ENCODE measurements around the gene MEIKIN. TPM values are rescaled to one million over a fixed set of nuclear protein-coding genes. Genes with fewer than 3 reads are reported as not detected.

MEIKIN gene
- total and polyA plus RNA-seq, 2 of the 13 experiments (the other 11 are each of a cell fraction or from before 2014, with no cell fraction given) = not detected

DNA sequence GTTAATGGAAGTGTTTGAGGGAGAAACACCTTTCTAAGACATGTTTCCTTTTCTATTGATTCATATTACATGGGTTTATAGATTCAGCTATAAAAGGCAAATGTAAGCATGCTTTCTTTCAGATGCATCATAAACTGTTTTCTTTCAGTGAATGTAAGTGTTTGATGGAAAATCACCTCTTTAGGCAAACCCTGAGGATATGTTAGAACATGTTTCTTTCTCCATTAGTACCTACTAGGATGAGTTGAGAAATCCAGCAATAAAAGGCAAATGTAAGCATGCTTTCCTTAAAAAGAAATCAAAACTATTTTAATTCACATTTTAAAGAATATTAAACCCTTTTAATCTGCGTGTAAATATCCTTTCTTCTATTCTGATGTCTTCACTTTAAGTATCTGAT is 180.2 kb downstream of the MEIKIN start:
- CTCF ChIA-PET (ENCODE audit: low intra/inter-chr PET ratio, low total read pairs) = no interaction called here

DNA sequence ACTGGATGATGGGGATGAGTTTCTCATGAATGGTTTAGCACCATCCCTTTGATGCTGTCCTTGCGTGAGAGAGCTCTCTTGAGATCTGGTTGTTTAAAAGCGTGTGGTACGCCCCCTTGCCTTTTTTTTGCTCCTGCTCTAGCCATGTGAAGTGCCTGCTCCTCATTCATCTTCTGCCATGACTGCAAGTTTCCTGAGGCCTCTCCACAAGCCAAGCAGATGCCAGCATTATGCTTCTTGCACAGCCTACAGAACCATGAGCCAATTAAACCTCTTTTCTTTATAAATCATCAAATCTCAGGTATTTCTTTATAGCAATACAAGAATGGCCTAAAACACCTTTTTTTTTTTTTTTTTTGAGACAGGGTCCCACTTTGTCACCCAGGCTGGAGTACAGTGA is 181.5 kb downstream of the MEIKIN start:
- in situ Hi-C loops (cut with HindIII; ENCODE audit: extremely low pct_ligation_motif_present, low pct_unique_long_range_greater_than_20kb) (no loop called here), intact Hi-C loops (cut with micrococcal nuclease; ENCODE audit: unreplicated experiment) (no loop called here)
- H3K9ac ChIP-seq (ENCODE audit: insufficient read depth, low read depth, low read length) = no peak overlapping the region
- FAIRE-seq (no peak), DNase-seq (ENCODE audit: low spot score) (no peak), ATAC-seq (no peak)
- no peaks in the 10 kb centered on the region for H3K27me3 ChIP-seq (ENCODE audit: control insufficient read depth in 1 of 2, insufficient read depth in 2 of 2, low read length in 2 of 2)
- WGBS (ENCODE audit: low lambda C conversion rate) = 100% methylated on average over 3 of the region's 3 CpGs
- no peaks in the 10 kb centered on the region for H3K9me3 ChIP-seq (ENCODE audit: low read length)
- peaks cover 98% of the 10 kb centered on the region for H3K79me2 ChIP-seq (ENCODE audit: insufficient read depth, low read length)
- peaks cover 3 to 20% of the 10 kb centered on the region in 2 experiments; a peak in 3 of 5 replicates for H3K36me3 ChIP-seq (replicated peaks in 1 of 2; ENCODE audit: control insufficient read depth in 1 of 2, insufficient read depth in 2 of 2, low read length in 2 of 2)
- BruUV-seq (replicated peaks) = no TSS peak
- H3K4me1 ChIP-seq (ENCODE audit: insufficient read depth, low read length) = peaks cover 15% of the 10 kb centered on the region
- H3K4me3 ChIP-seq (replicated peaks in 1 of 3; ENCODE audit: insufficient read depth in 1 of 3, low read depth in 2 of 3, low read length in 3 of 3) = no peak overlapping the region
- H3K4me2 ChIP-seq (ENCODE audit: low read depth, low read length) = no peak overlapping the region
- H3K27ac ChIP-seq (ENCODE audit: extremely low read length, insufficient read depth, low read length) = no peak overlapping the region
- H2AFZ ChIP-seq (ENCODE audit: low read length) = no peak overlapping the region
- POLR2A ChIA-PET = no interaction called here
- CTCF ChIA-PET (ENCODE audit: low intra/inter-chr PET ratio, low total read pairs) = no interaction called here
- H4K20me1 ChIP-seq (ENCODE audit: insufficient read depth, low read length) = peaks cover 16% of the 10 kb centered on the region
- TF ChIP-seq ZNF709 (CRISPR knock-in tag; IDR thresholded peaks at IDR 0.05) = no peak
- TF ChIP-seq ZNF616 (CRISPR knock-in tag; IDR thresholded peaks at IDR 0.05; ENCODE audit: low read depth) = no peak
- TF ChIP-seq, protein P1, sequence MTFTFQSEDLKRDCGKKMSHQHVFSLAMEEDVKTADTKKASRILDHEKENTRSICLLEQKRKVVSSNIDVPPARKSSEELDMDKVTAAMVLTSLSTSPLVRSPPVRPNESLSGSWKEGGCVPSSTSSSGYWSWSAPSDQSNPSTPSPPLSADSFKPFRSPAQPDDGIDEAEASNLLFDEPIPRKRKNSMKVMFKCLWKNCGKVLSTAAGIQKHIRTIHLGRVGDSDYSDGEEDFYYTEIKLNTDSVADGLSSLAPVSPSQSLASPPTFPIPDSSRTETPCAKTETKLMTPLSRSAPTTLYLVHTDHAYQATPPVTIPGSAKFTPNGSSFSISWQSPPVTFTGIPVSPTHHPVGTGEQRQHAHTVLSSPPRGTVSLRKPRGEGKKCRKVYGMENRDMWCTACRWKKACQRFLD (CRISPR knock-in tag; IDR thresholded peaks at IDR 0.05; ENCODE audit: borderline replicate concordance) = no peak
- TF ChIP-seq SCMH1 (CRISPR knock-in tag; IDR thresholded peaks at IDR 0.05; ENCODE audit: borderline replicate concordance) = no peak
- TF ChIP-seq NFATC3 (CRISPR knock-in tag; IDR thresholded peaks at IDR 0.05) = no peak
- no peak for TF ChIP-seq NR2F2 (IDR thresholded peaks at IDR 0.05; ENCODE audit: borderline replicate concordance, low read depth)
- TF ChIP-seq HDAC1 (CRISPR knock-in tag; IDR thresholded peaks at IDR 0.05) = no peak
- TF ChIP-seq ZBTB21 (CRISPR knock-in tag; IDR thresholded peaks at IDR 0.05) = no peak
- TF ChIP-seq, protein P2, sequence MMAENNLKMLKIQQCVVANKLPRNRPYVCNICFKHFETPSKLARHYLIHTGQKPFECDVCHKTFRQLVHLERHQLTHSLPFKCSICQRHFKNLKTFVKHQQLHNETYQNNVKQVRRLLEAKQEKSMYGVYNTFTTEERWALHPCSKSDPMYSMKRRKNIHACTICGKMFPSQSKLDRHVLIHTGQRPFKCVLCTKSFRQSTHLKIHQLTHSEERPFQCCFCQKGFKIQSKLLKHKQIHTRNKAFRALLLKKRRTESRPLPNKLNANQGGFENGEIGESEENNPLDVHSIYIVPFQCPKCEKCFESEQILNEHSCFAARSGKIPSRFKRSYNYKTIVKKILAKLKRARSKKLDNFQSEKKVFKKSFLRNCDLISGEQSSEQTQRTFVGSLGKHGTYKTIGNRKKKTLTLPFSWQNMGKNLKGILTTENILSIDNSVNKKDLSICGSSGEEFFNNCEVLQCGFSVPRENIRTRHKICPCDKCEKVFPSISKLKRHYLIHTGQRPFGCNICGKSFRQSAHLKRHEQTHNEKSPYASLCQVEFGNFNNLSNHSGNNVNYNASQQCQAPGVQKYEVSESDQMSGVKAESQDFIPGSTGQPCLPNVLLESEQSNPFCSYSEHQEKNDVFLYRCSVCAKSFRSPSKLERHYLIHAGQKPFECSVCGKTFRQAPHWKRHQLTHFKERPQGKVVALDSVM (CRISPR knock-in tag; IDR thresholded peaks at IDR 0.05) = no peak

More for the DNA sequence above, 180.2 kb downstream of the MEIKIN start:
- H3K4me1 ChIP-seq (ENCODE audit: insufficient read depth, low read length) = peaks cover 18% of the 10 kb centered on the region
- no TSS peak for BruUV-seq (replicated peaks)
- DNase-seq (ENCODE audit: low spot score) (no peak), ATAC-seq (no peak), FAIRE-seq (no peak)
- no peak overlapping the region for H3K4me2 ChIP-seq (ENCODE audit: low read depth, low read length)
- no peak overlapping the region for H3K4me3 ChIP-seq (replicated peaks in 1 of 3; ENCODE audit: insufficient read depth in 1 of 3, low read depth in 2 of 3, low read length in 3 of 3)
- peaks cover 98% of the 10 kb centered on the region for H3K79me2 ChIP-seq (ENCODE audit: insufficient read depth, low read length)
- 96% methylated on average over 1 of the region's 1 CpG for WGBS (ENCODE audit: low lambda C conversion rate)
- peaks cover 27% of the 10 kb centered on the region for H4K20me1 ChIP-seq (ENCODE audit: insufficient read depth, low read length)
- POLR2A ChIA-PET = no interaction called here
- H3K27me3 ChIP-seq (ENCODE audit: control insufficient read depth in 1 of 2, insufficient read depth in 2 of 2, low read length in 2 of 2) = no peaks in the 10 kb centered on the region
- no peak overlapping the region for H3K27ac ChIP-seq (ENCODE audit: extremely low read length, insufficient read depth, low read length)
- intact Hi-C loops (cut with micrococcal nuclease; ENCODE audit: unreplicated experiment) (no loop called here), in situ Hi-C loops (cut with HindIII; ENCODE audit: extremely low pct_ligation_motif_present, low pct_unique_long_range_greater_than_20kb) (no loop called here)
- no peaks in the 10 kb centered on the region for H3K9me3 ChIP-seq (ENCODE audit: low read length)
- no peak for TF ChIP-seq DNMT1 (CRISPR knock-in tag; IDR thresholded peaks at IDR 0.05)
- TF ChIP-seq PPARG (CRISPR knock-in tag; conservative IDR thresholded peaks at IDR 0.05) = no peak
- TF ChIP-seq, protein P3, sequence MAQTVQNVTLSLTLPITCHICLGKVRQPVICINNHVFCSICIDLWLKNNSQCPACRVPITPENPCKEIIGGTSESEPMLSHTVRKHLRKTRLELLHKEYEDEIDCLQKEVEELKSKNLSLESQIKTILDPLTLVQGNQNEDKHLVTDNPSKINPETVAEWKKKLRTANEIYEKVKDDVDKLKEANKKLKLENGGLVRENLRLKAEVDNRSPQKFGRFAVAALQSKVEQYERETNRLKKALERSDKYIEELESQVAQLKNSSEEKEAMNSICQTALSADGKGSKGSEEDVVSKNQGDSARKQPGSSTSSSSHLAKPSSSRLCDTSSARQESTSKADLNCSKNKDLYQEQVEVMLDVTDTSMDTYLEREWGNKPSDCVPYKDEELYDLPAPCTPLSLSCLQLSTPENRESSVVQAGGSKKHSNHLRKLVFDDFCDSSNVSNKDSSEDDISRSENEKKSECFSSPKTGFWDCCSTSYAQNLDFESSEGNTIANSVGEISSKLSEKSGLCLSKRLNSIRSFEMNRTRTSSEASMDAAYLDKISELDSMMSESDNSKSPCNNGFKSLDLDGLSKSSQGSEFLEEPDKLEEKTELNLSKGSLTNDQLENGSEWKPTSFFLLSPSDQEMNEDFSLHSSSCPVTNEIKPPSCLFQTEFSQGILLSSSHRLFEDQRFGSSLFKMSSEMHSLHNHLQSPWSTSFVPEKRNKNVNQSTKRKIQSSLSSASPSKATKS (CRISPR knock-in tag; IDR thresholded peaks at IDR 0.05) = no peak
- TF ChIP-seq HNRNPL (IDR thresholded peaks at IDR 0.05; ENCODE audit: low read depth, low read length) = no peak
- no peak overlapping the region for H3K9ac ChIP-seq (ENCODE audit: insufficient read depth, low read depth, low read length)
- H2AFZ ChIP-seq (ENCODE audit: low read length) = no peak overlapping the region
- peaks cover 3 to 20% of the 10 kb centered on the region in 2 experiments; a peak in 3 of 5 replicates for H3K36me3 ChIP-seq (replicated peaks in 1 of 2; ENCODE audit: control insufficient read depth in 1 of 2, insufficient read depth in 2 of 2, low read length in 2 of 2)
